GM19035 (cell line): ENCODE data around the gene TDRD6.
A peak's percentile ranks its signal among the peaks of the same experiment; 100 is the strongest.
"Not testable (repeated sequence)": the region's sequence is repeated elsewhere in the genome, so short reads cannot be mapped to it uniquely, and the experiment has no call there.

Experiments used
- ATAC-seq: cut with Tn5 transposase; IDR thresholded peaks from one replicate; pipeline ENCODE4 v1.9.1; 2021; ENCODE audit not compliant: unreplicated experiment

Gene TDRD6

GRCh38 chr6:46687619-46688097 lies at the start of gene TDRD6:
Gene TDRD6, plus strand, starts transcription at chr6:46687885. Its CDS starts 244 bp downstream, at chr6:46688129.
- no peak for ATAC-seq

- no peak for ATAC-seq
These were observed 49.8 kb upstream of the TDRD6 start for GRCh38 chr6:46637933-46638332.

GRCh38 chr6:46638650-46639049 lies 49.0 kb upstream of the TDRD6 start:
- no peak for ATAC-seq

- ATAC-seq: no peak
These were observed 44.5 kb upstream of the TDRD6 start for GRCh38 chr6:46642928-46643751.

- ATAC-seq: no peak
These were observed 42.4 kb upstream of the TDRD6 start for GRCh38 chr6:46645265-46645664.

GRCh38 chr6:46648108-46648507 lies 39.6 kb upstream of the TDRD6 start:
- not testable (repeated sequence) for ATAC-seq

- ATAC-seq: no peak
These were observed 38.7 kb upstream of the TDRD6 start for GRCh38 chr6:46648869-46649492.

- ATAC-seq: no peak
These were observed 36.7 kb upstream of the TDRD6 start for GRCh38 chr6:46651006-46651405.

GRCh38 chr6:46651816-46652215 lies 35.9 kb upstream of the TDRD6 start:
- no peak for ATAC-seq

GRCh38 chr6:46652232-46652602 lies 35.5 kb upstream of the TDRD6 start:
- no peak for ATAC-seq

GRCh38 chr6:46652603-46653438 lies 34.9 kb upstream of the TDRD6 start, which contains the start of the genes CYP39A1 and SLC25A27:
Gene CYP39A1, minus strand, starts transcription at chr6:46652818. Its CDS starts 236 bp downstream, at chr6:46652582.
Gene SLC25A27, plus strand, starts transcription at chr6:46652975. Its CDS starts 218 bp downstream, at chr6:46653193.
- ATAC-seq: peak; percentile 100

GRCh38 chr6:46653439-46654195 lies 34.1 kb upstream of the TDRD6 start:
- ATAC-seq: no peak

- no peak for ATAC-seq
These were observed 31.9 kb upstream of the TDRD6 start for GRCh38 chr6:46655803-46656202.

- ATAC-seq: no peak
These were observed 30.0 kb upstream of the TDRD6 start for GRCh38 chr6:46657642-46658041.

- no peak for ATAC-seq
These were observed 26.2 kb upstream of the TDRD6 start for GRCh38 chr6:46661483-46661882.

- ATAC-seq: no peak
These were observed 20.3 kb upstream of the TDRD6 start for GRCh38 chr6:46667377-46667776.

- no peak for ATAC-seq
These were observed 13.3 kb upstream of the TDRD6 start for GRCh38 chr6:46674410-46674809.

- no peak for ATAC-seq
These were observed 10.9 kb upstream of the TDRD6 start for GRCh38 chr6:46676604-46677313.

- no peak for ATAC-seq
These were observed 10.4 kb upstream of the TDRD6 start for GRCh38 chr6:46677314-46677654.

GRCh38 chr6:46684771-46685170 lies 2.9 kb upstream of the TDRD6 start:
- no peak for ATAC-seq
